SKM-1 treated with dmso at 0.1 percent for 144 hours (cell line): ENCODE measurements around the gene PLXDC2.
"Not testable (repeated sequence)": the region's sequence is repeated elsewhere in the genome, so short reads cannot be mapped to it uniquely, and the experiment has no call there.

Experiments used
- DNase-seq: peaks from one replicate; lab custom pipeline; 2025; ENCODE audit not compliant: unreplicated experiment; lab: John Stamatoyannopoulos, UW

The PLXDC2 gene

DNA sequence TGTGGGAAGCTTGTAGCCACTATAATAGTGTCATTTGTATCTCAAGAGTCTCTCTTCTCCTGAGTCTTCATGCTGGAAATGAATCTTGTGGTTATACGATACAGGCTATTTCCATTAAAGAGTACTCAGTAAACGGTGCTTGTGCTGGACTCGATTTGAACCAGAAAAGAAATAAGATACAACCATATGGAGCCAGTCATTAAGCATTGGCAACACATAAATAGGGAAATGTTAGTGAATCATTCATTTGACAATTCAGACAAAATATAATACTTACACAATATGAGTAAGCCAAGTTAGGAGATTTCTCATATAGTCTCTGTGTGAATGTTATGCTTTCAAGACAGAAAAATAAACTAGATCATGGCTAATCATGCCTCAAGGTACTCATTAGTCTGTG, 356.8 kb downstream of the PLXDC2 start:
- DNase-seq, result no peak

DNA sequence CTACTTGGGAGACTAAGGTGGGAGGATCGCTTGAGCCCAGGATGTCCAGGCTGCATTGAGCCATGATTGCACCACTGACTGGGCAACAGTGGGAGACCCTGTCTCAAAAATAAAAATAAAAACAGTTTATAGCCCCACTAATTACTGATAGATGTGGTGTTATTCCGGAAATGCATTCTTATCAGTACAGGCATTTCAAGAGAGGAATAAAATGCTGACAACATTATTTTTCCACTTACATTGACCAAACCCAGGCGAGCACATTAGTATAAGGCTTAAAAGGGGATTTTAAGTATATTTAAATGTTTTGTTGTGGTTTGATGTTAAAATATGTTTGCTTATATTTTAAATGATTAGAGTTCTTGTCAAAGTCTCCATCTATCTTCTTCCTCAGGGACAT, 359.5 kb downstream of the PLXDC2 start:
- DNase-seq, result no peak

DNA sequence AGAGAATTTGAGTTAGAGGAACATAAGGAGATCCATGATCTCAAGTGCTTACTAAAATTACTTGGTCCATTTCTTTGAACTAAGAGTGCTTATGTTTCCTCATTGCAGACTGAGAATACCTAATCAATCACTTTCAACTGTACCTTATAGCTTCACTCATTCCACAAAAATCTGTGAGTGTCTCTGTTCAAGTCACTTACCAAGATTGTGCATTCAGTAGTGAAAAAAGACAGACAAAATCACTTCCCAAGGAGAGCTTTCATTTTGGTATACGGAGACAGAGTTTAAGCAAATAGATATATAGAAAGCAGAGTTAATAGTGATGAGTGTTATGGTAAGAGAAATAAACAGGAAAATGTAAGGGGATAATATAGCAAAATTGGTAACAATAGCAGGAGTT, 364.5 kb downstream of the PLXDC2 start:
- no peak for DNase-seq

- no peak for DNase-seq
Observed at GRCh38 chr10:20181434-20181833, 365.2 kb downstream of the PLXDC2 start.

GRCh38 chr10:20185116-20185515, 368.9 kb downstream of the PLXDC2 start:
- no peak for DNase-seq

GRCh38 chr10:20191392-20191791, 375.2 kb downstream of the PLXDC2 start:
- not testable (repeated sequence) for DNase-seq

GRCh38 chr10:20195076-20195475, 378.8 kb downstream of the PLXDC2 start:
- DNase-seq, result no peak

DNA sequence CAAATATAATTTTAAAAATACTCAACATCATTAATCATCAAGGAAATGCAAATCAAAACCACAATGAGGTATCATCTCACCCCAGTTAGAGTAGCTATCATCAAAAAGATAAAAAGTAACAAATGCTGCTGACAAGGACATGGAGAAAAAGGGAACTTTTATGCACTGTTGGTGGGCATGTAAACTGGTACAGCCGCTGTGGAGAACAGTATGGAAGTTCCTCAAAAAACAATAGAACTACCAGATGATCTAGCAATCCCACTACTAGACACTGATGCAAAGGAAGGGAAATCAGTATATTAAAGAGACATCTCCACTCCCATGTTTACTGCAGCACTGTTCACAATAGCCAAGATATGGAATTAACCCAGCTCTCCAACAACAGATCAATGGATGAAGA, 384.5 kb downstream of the PLXDC2 start:
- DNase-seq, result peak; percentile 3

DNA sequence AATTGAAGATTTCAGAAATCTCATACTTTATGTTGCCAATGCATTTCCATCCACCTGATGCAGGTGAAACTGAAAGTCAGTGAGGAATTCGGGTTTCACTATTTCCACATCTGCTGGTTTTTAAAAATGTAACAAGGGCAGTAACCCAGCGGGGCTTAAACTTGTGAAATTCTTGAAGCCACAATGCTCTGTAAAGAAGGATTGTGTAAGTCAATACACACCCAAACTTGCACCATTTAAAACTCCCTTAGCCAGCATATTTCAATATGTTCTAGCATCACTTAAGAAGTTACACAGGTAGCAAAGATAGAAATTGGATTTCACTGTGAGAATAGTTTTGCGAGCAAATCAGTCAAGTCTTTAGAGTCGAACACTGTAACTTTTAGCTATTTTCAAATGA, 386.1 kb downstream of the PLXDC2 start:
- peak; percentile 44 for DNase-seq

DNA sequence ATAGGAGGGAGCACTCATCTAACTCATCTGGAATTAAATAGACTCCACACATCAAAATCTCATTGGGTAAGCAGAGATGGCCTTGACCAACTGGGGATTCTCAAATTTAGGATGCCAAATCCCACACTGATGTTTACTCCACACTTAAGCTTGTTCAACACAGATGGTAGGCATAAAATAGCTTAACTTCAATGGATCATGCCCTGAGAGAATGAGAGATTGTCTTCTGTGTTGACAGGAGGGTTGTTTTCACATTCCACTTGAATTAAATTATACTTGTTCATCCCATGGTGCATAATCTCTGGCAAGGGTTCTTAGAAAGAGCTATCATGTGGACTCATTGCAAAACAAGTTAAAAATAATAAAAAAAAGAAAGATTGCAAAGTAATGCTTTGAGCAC, 391.4 kb downstream of the PLXDC2 start:
- no peak for DNase-seq

DNA sequence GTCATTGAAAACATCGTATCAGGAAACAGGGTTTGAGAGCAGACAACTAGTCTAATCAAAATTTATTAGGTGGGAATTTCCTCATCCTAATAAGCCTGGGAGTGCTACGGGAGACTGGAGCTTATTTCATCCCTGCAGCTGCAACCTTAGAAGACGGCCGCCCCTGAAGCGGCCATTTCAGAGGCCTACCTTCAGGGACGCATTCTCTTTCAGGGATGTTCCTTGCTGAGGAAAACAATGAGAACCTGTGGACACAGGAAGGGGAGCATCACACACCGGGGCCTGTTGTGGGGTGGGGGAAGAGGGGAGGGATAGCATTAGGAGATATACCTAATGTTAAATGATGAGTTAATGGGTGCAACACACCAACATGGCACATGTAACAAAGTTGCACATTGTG, 392.9 kb downstream of the PLXDC2 start:
- DNase-seq, result not testable (repeated sequence)

- DNase-seq, result no peak
Observed at GRCh38 chr10:20215547-20216152, 399.4 kb downstream of the PLXDC2 start.

- DNase-seq, result no peak
Observed at GRCh38 chr10:20221356-20221755, 405.1 kb downstream of the PLXDC2 start.

DNA sequence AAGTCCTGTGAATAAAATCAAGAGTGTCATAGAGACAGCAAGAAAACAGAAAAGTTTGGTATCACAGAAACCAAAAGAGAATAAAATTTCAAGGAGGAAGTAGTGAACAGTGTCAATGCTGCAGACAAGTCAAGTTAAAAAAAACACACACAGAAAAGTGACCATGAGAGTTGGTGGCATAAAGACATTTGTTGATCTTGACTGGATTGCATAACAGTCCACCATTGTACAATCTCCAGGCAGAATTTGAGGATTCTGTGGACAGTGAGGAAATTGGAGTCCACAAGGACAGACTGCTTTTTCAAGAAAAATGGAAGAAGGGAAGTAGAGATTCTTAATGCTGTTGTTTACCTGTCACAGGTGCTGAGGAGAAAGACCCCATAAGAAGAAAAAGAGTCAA, 412.5 kb downstream of the PLXDC2 start:
- DNase-seq, result no peak

GRCh38 chr10:20232079-20232705, 416.0 kb downstream of the PLXDC2 start:
- DNase-seq, result no peak

DNA sequence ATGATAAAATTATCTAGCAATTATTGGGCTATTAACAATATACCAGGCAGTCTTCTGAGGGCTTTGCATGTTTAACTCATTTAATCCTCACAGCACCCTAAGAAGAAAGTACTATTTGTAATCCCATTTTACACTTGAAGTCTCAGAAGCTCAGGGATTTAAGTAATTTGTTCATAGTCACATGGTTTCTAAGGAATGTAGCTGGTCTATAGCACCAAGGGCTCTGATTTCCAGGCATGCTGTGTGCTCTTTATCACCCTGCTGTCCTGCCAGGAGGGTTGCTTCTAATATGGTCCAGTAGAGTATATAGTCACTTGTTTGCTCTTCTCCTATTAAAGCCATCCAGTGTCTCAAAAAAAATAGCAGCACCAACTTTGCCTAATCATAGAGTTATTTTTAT, 417.2 kb downstream of the PLXDC2 start:
- no peak for DNase-seq

GRCh38 chr10:20234579-20234978, 418.3 kb downstream of the PLXDC2 start:
- no peak for DNase-seq

- no peak for DNase-seq
Observed at GRCh38 chr10:20237091-20237570, 420.9 kb downstream of the PLXDC2 start.

GRCh38 chr10:20237586-20237985, 421.4 kb downstream of the PLXDC2 start:
- no peak for DNase-seq

- DNase-seq, result no peak
Observed at GRCh38 chr10:20240643-20241042, 424.4 kb downstream of the PLXDC2 start.

- no peak for DNase-seq
Observed at GRCh38 chr10:20247454-20247853, 431.2 kb downstream of the PLXDC2 start.

GRCh38 chr10:20247891-20248708, 431.9 kb downstream of the PLXDC2 start:
- no peak for DNase-seq
